KMS-11 (cell line): Measurements from ENCODE around the gene EDIL3.

Experiments used
- H2AFZ ChIP-seq: fragments of 200-600 bp; sonication (generic); 2 replicates; pipeline ENCODE4 v1.6.1; 2016; ENCODE audit warnings: antibody characterized with exemption, mixed run types, low read depth
- H3K27ac ChIP-seq: fragments of 200-600 bp; sonication (generic); 2 replicates; pipeline ENCODE4 v1.6.1; 2016; ENCODE audit warnings: mild to moderate bottlenecking, mixed run types
- H3K27me3 ChIP-seq: fragments of 200-600 bp; sonication (generic); 2 replicates; pipeline ENCODE4 v1.6.1; 2017; ENCODE audit warnings: mild to moderate bottlenecking, low read depth, mixed run types, moderate library complexity; ENCODE audit not compliant: insufficient read depth
- H3K36me3 ChIP-seq: fragments of 200-600 bp; sonication (generic); 2 replicates; pipeline ENCODE4 v1.6.1; 2017; ENCODE audit warnings: mild to moderate bottlenecking, mixed run types; ENCODE audit not compliant: insufficient read depth
- H3K4me1 ChIP-seq: fragments of 200-600 bp; sonication (generic); 2 replicates; pipeline ENCODE4 v1.6.1; 2016; ENCODE audit warnings: mild to moderate bottlenecking, low read depth, mixed run types; ENCODE audit not compliant: poor library complexity, severe bottlenecking
- H3K4me2 ChIP-seq: fragments of 200-600 bp; sonication (generic); 2 replicates; pipeline ENCODE4 v1.7.0; 2016; ENCODE audit warnings: mild to moderate bottlenecking, mixed run types
- H3K4me3 ChIP-seq: fragments of 200-600 bp; sonication (generic); IDR thresholded peaks from 2 replicates; pipeline ENCODE4 v1.6.1; 2017; ENCODE audit warnings: low read depth, low read length, mixed read lengths; ENCODE audit not compliant: insufficient read depth
- H3K79me2 ChIP-seq: fragments of 200-600 bp; sonication (generic); 2 replicates; pipeline ENCODE4 v1.6.1; 2016; ENCODE audit warnings: low read depth, mixed run types; ENCODE audit not compliant: insufficient read depth
- H3K9ac ChIP-seq: fragments of 200-600 bp; sonication (generic); 2 replicates; pipeline ENCODE4 v1.6.1; 2016; ENCODE audit warnings: mild to moderate bottlenecking, mixed run types
- H4K20me1 ChIP-seq: fragments of 200-600 bp; sonication (generic); 2 replicates; pipeline ENCODE4 v1.6.1; 2016; ENCODE audit warnings: mild to moderate bottlenecking, mixed run types; ENCODE audit not compliant: insufficient read depth
- TF ChIP-seq, protein P1 (sequence below): fragments of 200-600 bp; sonication (generic); conservative IDR thresholded peaks from 2 replicates; pipeline ENCODE4 v1.6.1; 2017; ENCODE audit warnings: low read depth, mild to moderate bottlenecking, antibody characterized with exemption, low read length, moderate library complexity, mixed read lengths

EDIL3 gene

GRCh38 chr5:83921666-83922193 is 462.9 kb downstream of the EDIL3 start:
- no peak overlapping the region for H3K9ac ChIP-seq
- H3K79me2 ChIP-seq, result no peaks in the 10 kb centered on the region
- H3K4me2 ChIP-seq, result no peak overlapping the region
- H4K20me1 ChIP-seq, result no peaks in the 10 kb centered on the region
- H3K27me3 ChIP-seq, result no peaks in the 10 kb centered on the region
- no peaks in the 10 kb centered on the region for H3K36me3 ChIP-seq
- no peak overlapping the region for H3K27ac ChIP-seq
- H3K4me1 ChIP-seq, result no peaks in the 10 kb centered on the region
- TF ChIP-seq, protein P1, sequence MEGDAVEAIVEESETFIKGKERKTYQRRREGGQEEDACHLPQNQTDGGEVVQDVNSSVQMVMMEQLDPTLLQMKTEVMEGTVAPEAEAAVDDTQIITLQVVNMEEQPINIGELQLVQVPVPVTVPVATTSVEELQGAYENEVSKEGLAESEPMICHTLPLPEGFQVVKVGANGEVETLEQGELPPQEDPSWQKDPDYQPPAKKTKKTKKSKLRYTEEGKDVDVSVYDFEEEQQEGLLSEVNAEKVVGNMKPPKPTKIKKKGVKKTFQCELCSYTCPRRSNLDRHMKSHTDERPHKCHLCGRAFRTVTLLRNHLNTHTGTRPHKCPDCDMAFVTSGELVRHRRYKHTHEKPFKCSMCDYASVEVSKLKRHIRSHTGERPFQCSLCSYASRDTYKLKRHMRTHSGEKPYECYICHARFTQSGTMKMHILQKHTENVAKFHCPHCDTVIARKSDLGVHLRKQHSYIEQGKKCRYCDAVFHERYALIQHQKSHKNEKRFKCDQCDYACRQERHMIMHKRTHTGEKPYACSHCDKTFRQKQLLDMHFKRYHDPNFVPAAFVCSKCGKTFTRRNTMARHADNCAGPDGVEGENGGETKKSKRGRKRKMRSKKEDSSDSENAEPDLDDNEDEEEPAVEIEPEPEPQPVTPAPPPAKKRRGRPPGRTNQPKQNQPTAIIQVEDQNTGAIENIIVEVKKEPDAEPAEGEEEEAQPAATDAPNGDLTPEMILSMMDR, result no peak
- H2AFZ ChIP-seq, result no peak overlapping the region
- H3K4me3 ChIP-seq, result no peak overlapping the region

DNA sequence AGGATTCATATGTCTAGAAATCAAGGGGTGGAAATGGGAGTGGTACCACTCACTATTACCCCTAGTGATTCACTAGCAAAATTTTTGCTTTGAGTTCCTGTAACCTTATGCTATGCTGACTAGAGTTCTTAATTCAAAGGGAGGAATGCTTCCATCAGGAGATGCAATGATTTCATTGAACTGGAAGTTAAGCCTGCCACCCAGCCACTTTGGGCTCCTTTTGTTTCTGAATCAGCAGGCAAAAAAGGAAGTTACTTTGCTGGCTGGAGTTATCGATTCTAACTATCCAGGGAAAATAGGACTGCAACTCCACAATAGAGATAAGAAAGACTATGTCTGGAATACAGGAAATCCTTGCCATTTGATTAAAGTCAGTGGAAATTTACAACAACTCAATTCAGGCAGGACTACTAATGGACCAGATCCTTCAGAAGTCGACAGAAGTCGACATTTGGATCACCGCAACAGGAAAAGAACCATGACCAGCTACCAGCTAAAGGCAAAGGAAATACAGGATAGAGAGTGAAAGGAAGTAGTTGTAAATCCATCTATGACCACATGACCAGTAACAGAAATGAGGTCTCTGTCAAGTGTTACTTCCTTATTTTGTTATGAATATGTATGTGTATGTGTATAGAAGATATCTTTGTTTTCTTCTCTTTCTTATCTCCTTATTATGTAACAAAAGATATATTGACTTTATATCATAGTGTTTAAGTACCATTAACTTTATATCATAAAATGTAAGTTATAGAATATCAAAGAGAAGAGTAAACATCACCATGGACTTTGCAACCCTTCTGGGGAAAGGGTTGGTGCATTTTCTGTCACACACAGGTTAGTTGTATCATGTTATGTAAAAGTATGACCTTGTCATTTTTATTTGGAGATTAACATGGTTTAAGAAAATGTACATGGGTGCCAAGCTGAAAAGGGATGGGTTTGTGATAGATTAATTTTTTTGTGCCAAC is 465.3 kb downstream of the EDIL3 start:
- H3K4me1 ChIP-seq, result no peaks in the 10 kb centered on the region
- H2AFZ ChIP-seq, result no peak overlapping the region
- no peak overlapping the region for H3K27ac ChIP-seq
- H3K79me2 ChIP-seq, result no peaks in the 10 kb centered on the region
- H4K20me1 ChIP-seq, result no peaks in the 10 kb centered on the region
- no peaks in the 10 kb centered on the region for H3K27me3 ChIP-seq
- H3K4me3 ChIP-seq, result no peak overlapping the region
- H3K9ac ChIP-seq, result no peak overlapping the region
- H3K4me2 ChIP-seq, result no peak overlapping the region
- TF ChIP-seq, protein P1, result no peak
- no peaks in the 10 kb centered on the region for H3K36me3 ChIP-seq

GRCh38 chr5:83917261-83917908 is 467.3 kb downstream of the EDIL3 start:
- H3K79me2 ChIP-seq, result no peaks in the 10 kb centered on the region
- no peak overlapping the region for H3K9ac ChIP-seq
- no peak overlapping the region for H2AFZ ChIP-seq
- H3K27me3 ChIP-seq, result no peaks in the 10 kb centered on the region
- no peaks in the 10 kb centered on the region for H3K36me3 ChIP-seq
- no peak overlapping the region for H3K4me2 ChIP-seq
- no peak overlapping the region for H3K27ac ChIP-seq
- TF ChIP-seq, protein P1, result no peak
- H3K4me3 ChIP-seq, result no peak overlapping the region
- no peaks in the 10 kb centered on the region for H4K20me1 ChIP-seq
- no peaks in the 10 kb centered on the region for H3K4me1 ChIP-seq

DNA sequence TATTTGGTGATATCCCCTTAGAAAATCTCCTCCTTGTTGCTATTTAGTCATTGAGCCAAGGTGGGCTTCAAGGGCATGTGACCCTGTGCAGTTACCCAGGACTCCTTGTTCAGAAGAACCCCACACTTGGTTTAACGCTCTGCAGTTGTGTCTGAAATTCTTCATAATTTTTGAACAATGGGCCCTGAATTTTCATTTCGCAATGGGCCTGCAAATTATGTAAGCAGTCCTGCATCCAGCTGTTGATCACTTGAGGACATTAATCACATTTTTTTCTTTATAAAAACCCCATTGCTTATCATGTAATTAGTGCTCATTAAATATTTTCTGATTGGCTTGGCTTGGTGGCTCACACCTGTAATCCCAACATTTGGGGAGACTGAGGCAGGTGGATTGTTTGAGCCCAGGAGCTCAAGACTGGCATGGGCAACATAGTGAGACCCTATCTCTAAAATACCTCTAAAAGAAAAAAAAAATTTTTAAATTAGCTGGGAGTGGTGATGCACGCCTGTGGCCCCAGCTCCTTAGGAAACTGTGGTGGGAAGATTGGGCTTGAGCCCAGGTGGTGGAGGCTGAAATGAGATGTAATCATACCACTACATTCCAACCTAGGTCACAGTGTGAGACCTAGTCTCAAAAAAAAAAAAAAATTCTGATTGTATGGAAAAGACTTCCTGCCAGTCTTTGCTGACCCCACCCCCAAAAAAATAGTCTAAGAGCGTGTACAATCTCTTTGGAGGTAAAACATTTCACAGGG is 469.8 kb downstream of the EDIL3 start:
- Histone ChIP-seq H3K27me3 (no peaks in the 10 kb centered on the region), H3K4me1 (no peaks in the 10 kb centered on the region), H3K79me2 (no peaks in the 10 kb centered on the region), H3K36me3 (no peaks in the 10 kb centered on the region), H4K20me1 (no peaks in the 10 kb centered on the region), H3K27ac (no peak overlapping the region), H2AFZ (no peak overlapping the region), H3K4me2 (no peak overlapping the region), H3K4me3 (no peak overlapping the region), H3K9ac (no peak overlapping the region)
- TF ChIP-seq, protein P1, result no peak
